ENCODE measurements around the gene SEMA6B.
A peak's percentile ranks its signal among the peaks of the same experiment; 100 is the strongest.

SEMA6B gene

GRCh38 chr19:4524808-4525562, 34.5 kb downstream of the SEMA6B start:
- Histone ChIP-seq H3K4me3 (ENCODE audit: low read length) (no peak overlapping the region), H3K9ac (ENCODE audit: low read length) (no peak overlapping the region), H2AFZ (ENCODE audit: low read depth, low read length) (no peak overlapping the region), H4K20me1 (ENCODE audit: insufficient read depth, low read length) (no peaks in the 10 kb centered on the region), H3K9me3 (ENCODE audit: insufficient read depth, low read length) (no peaks in the 10 kb centered on the region), H3K4me1 (ENCODE audit: low read length) (no peaks in the 10 kb centered on the region), H3K79me2 (ENCODE audit: low read length) (no peaks in the 10 kb centered on the region), H3K27me3 (ENCODE audit: low read depth, low read length) (peaks cover 12% of the 10 kb centered on the region), H3K4me2 (ENCODE audit: low read length) (no peak overlapping the region), H3K36me3 (replicated peaks; ENCODE audit: low read depth, low read length) (no peaks in the 10 kb centered on the region), H3K27ac (ENCODE audit: low read length) (no peak overlapping the region)
- peak; percentile 75 for TF ChIP-seq CTCF (IDR thresholded peaks at IDR 0.05; ENCODE audit: low read depth, low read length)
- no peak for TF ChIP-seq EZH2phosphoT487 (IDR thresholded peaks at IDR 0.05; ENCODE audit: low read depth)

GRCh38 chr19:4523306-4524110, 36.0 kb downstream of the SEMA6B start:
- TF ChIP-seq EZH2phosphoT487 (IDR thresholded peaks at IDR 0.05; ENCODE audit: low read depth), result no peak
- peak; percentile 83 for TF ChIP-seq CTCF (IDR thresholded peaks at IDR 0.05; ENCODE audit: low read depth, low read length)
- Histone ChIP-seq H3K9me3 (ENCODE audit: insufficient read depth, low read length) (no peaks in the 10 kb centered on the region), H3K36me3 (replicated peaks; ENCODE audit: low read depth, low read length) (no peaks in the 10 kb centered on the region), H3K9ac (ENCODE audit: low read length) (no peak overlapping the region), H3K4me3 (ENCODE audit: low read length) (no peak overlapping the region), H3K27me3 (ENCODE audit: low read depth, low read length) (peaks cover 12% of the 10 kb centered on the region), H3K4me2 (ENCODE audit: low read length) (no peak overlapping the region), H3K27ac (ENCODE audit: low read length) (no peak overlapping the region), H4K20me1 (ENCODE audit: insufficient read depth, low read length) (no peaks in the 10 kb centered on the region), H3K79me2 (ENCODE audit: low read length) (no peaks in the 10 kb centered on the region), H2AFZ (ENCODE audit: low read depth, low read length) (no peak overlapping the region), H3K4me1 (ENCODE audit: low read length) (no peaks in the 10 kb centered on the region)

GRCh38 chr19:4522291-4523002, 37.0 kb downstream of the SEMA6B start:
- H4K20me1 ChIP-seq (ENCODE audit: insufficient read depth, low read length), result no peaks in the 10 kb centered on the region
- TF ChIP-seq CTCF (IDR thresholded peaks at IDR 0.05; ENCODE audit: low read depth, low read length) (no peak), EZH2phosphoT487 (IDR thresholded peaks at IDR 0.05; ENCODE audit: low read depth) (no peak)
- no peak overlapping the region for H3K4me3 ChIP-seq (ENCODE audit: low read length)
- H3K27ac ChIP-seq (ENCODE audit: low read length), result no peak overlapping the region
- H3K79me2 ChIP-seq (ENCODE audit: low read length), result no peaks in the 10 kb centered on the region
- H3K9me3 ChIP-seq (ENCODE audit: insufficient read depth, low read length), result no peaks in the 10 kb centered on the region
- no peak overlapping the region for H2AFZ ChIP-seq (ENCODE audit: low read depth, low read length)
- H3K27me3 ChIP-seq (ENCODE audit: low read depth, low read length), result peaks cover 12% of the 10 kb centered on the region
- H3K4me1 ChIP-seq (ENCODE audit: low read length), result peaks cover under 1% of the 10 kb centered on the region
- H3K9ac ChIP-seq (ENCODE audit: low read length), result no peak overlapping the region
- H3K36me3 ChIP-seq (replicated peaks; ENCODE audit: low read depth, low read length), result no peaks in the 10 kb centered on the region
- H3K4me2 ChIP-seq (ENCODE audit: low read length), result no peak overlapping the region

- H3K36me3 ChIP-seq (replicated peaks; ENCODE audit: low read depth, low read length), result no peaks in the 10 kb centered on the region
- TF ChIP-seq EZH2phosphoT487 (IDR thresholded peaks at IDR 0.05; ENCODE audit: low read depth) (no peak), CTCF (IDR thresholded peaks at IDR 0.05; ENCODE audit: low read depth, low read length) (no peak)
- H3K27ac ChIP-seq (ENCODE audit: low read length), result no peak overlapping the region
- no peak overlapping the region for H2AFZ ChIP-seq (ENCODE audit: low read depth, low read length)
- no peak overlapping the region for H3K4me2 ChIP-seq (ENCODE audit: low read length)
- no peaks in the 10 kb centered on the region for H3K9me3 ChIP-seq (ENCODE audit: insufficient read depth, low read length)
- no peak overlapping the region for H3K4me3 ChIP-seq (ENCODE audit: low read length)
- H4K20me1 ChIP-seq (ENCODE audit: insufficient read depth, low read length), result no peaks in the 10 kb centered on the region
- peaks cover 7% of the 10 kb centered on the region for H3K4me1 ChIP-seq (ENCODE audit: low read length)
- no peaks in the 10 kb centered on the region for H3K79me2 ChIP-seq (ENCODE audit: low read length)
- H3K27me3 ChIP-seq (ENCODE audit: low read depth, low read length), result peaks cover 12% of the 10 kb centered on the region
- H3K9ac ChIP-seq (ENCODE audit: low read length), result no peak overlapping the region
Measured at GRCh38 chr19:4521888-4522242, 37.6 kb downstream of the SEMA6B start.
